DMS 273 (cell line): ENCODE data around the gene HSD11B2.
A peak's percentile ranks its signal among the peaks of the same experiment; 100 is the strongest.

Experiments used
- DNase-seq: peaks from one replicate; lab custom pipeline; 2025; ENCODE audit not compliant: unreplicated experiment; lab: John Stamatoyannopoulos, UW

HSD11B2 gene

GRCh38 chr16:67396159-67397035 lies 34.5 kb upstream of the HSD11B2 start:
- peak; percentile 96 for DNase-seq

- DNase-seq = no peak
Measured at GRCh38 chr16:67397036-67397801, 33.7 kb upstream of the HSD11B2 start.

GRCh38 chr16:67397812-67398545 lies 32.9 kb upstream of the HSD11B2 start:
- DNase-seq = peak; percentile 59

GRCh38 chr16:67398546-67399217 lies 32.2 kb upstream of the HSD11B2 start:
- no peak for DNase-seq

- no peak for DNase-seq
Measured at GRCh38 chr16:67399218-67399733, 31.6 kb upstream of the HSD11B2 start.

GRCh38 chr16:67399749-67400704 lies 30.9 kb upstream of the HSD11B2 start:
- DNase-seq = peak; percentile 96

- no peak for DNase-seq
Measured at GRCh38 chr16:67400901-67401300, 30.0 kb upstream of the HSD11B2 start.

- no peak for DNase-seq
Measured at GRCh38 chr16:67403976-67404555, 26.9 kb upstream of the HSD11B2 start.

GRCh38 chr16:67404740-67405226 lies 26.1 kb upstream of the HSD11B2 start:
- DNase-seq = no peak

GRCh38 chr16:67405336-67405735 lies 25.6 kb upstream of the HSD11B2 start:
- no peak for DNase-seq

- peak; percentile 62 for DNase-seq
Measured at GRCh38 chr16:67406111-67406971, 24.6 kb upstream of the HSD11B2 start.

GRCh38 chr16:67407176-67407787 lies 23.6 kb upstream of the HSD11B2 start:
- DNase-seq = peak; percentile 44

- DNase-seq = peak; percentile 46
Measured at GRCh38 chr16:67407788-67408452, 23.0 kb upstream of the HSD11B2 start.

GRCh38 chr16:67409631-67410030 lies 21.3 kb upstream of the HSD11B2 start:
- peak; percentile 54 for DNase-seq

GRCh38 chr16:67411339-67411738 lies 19.6 kb upstream of the HSD11B2 start:
- DNase-seq = no peak

GRCh38 chr16:67412294-67412693 lies 18.6 kb upstream of the HSD11B2 start:
- no peak for DNase-seq
